Caco-2 (cell line): ENCODE measurements around the gene ADGRF5. TPM values are rescaled to one million over a fixed set of nuclear protein-coding genes. Genes with fewer than 3 reads are reported as not detected.

Source experiments
- BruUV-seq: library from RNA; stranded (reverse); fragments of 400-500 nt; replicated peaks from 2 replicates; lab custom pipeline; 2021; lab: Mats Ljungman, UMichigan
- CTCF ChIA-PET: fragments of 300-600 bp; sonication (Branson Sonifier 250); formaldehyde crosslinking; loops from one replicate; lab custom pipeline; 2022; ENCODE audit warnings: antibody characterized with exemption; lab: Charles Lee
- POLR2A ChIA-PET: fragments of 300-600 bp; sonication (Branson Sonifier 250); formaldehyde crosslinking; loops from one replicate; lab custom pipeline; 2022; ENCODE audit warnings: antibody characterized with exemption; lab: Charles Lee
- DNase-seq, 2 experiments: peaks; one replicate each; pipeline versions ENCODE4 v3.0.0 to v3.0.0-alpha.2; 2020 to 2022
- H3K27me3 ChIP-seq: replicated peaks from 2 replicates; pipeline ENCODE4 v1.6.0; 2011; ENCODE audit warnings: low read length; ENCODE audit not compliant: control insufficient read depth, insufficient read depth
- H3K36me3 ChIP-seq: 2 replicates; pipeline ENCODE4 v1.5.1; 2011; ENCODE audit warnings: low read length; ENCODE audit not compliant: control insufficient read depth, insufficient read depth
- H3K4me1 ChIP-seq: fragments of 250-450 bp; sonication (Bioruptor Pico); 2 replicates; pipeline ENCODE4 v1.5.1; 2020; ENCODE audit warnings: mild to moderate bottlenecking
- H3K4me3 ChIP-seq: 2 replicates; pipeline ENCODE4 v1.5.1; 2011; ENCODE audit warnings: low read depth, mild to moderate bottlenecking, control low read depth, low read length
- H3K9me3 ChIP-seq: fragments of 250-450 bp; sonication (Bioruptor Pico); 2 replicates; pipeline ENCODE4 v1.5.1; 2020; ENCODE audit warnings: mild to moderate bottlenecking, moderate library complexity
- H3K27ac Mint-ChIP-seq: one replicate; pipeline ENCODE4 v1.8.0; 2022; ENCODE audit warnings: mixed read lengths; ENCODE audit not compliant: unreplicated experiment
- H3K27me3 Mint-ChIP-seq: one replicate; pipeline ENCODE4 v1.8.0; 2022; ENCODE audit warnings: mixed read lengths; ENCODE audit not compliant: insufficient read depth, unreplicated experiment
- H3K36me3 Mint-ChIP-seq: one replicate; pipeline ENCODE4 v1.8.0; 2022; ENCODE audit warnings: mild to moderate bottlenecking, mixed read lengths; ENCODE audit not compliant: insufficient read depth, unreplicated experiment
- H3K4me1 Mint-ChIP-seq: one replicate; pipeline ENCODE4 v1.8.0; 2022; ENCODE audit warnings: low read depth, mixed read lengths; ENCODE audit not compliant: unreplicated experiment
- H3K4me3 Mint-ChIP-seq: one replicate; pipeline ENCODE4 v1.8.0; 2022; ENCODE audit warnings: mild to moderate bottlenecking, moderate library complexity, mixed read lengths; ENCODE audit not compliant: unreplicated experiment
- H3K9me3 Mint-ChIP-seq: one replicate; pipeline ENCODE4 v1.8.0; 2022; ENCODE audit warnings: mixed read lengths; ENCODE audit not compliant: unreplicated experiment
- intact Hi-C: fragments of 100-400 bp; cut with micrococcal nuclease; formaldehyde crosslinking; loops from one replicate; pipeline ENCODE4 v1.10.0; 2022; ENCODE audit not compliant: unreplicated experiment
- total RNA-seq: library from RNA; stranded (reverse); gene quantifications from 2 replicates; pipeline ENCODE4 v1.2.3, GENCODE V29; 2022
- TF ChIP-seq, protein P1 (sequence below), 2 experiments: fragments of 200-600 bp in 1 of 2; IDR thresholded peaks; 1 replicate in 1 of 2; 2 replicates in 1 of 2; pipeline versions ENCODE4 v1.5.1 to v1.8.0; 2011 to 2022; ENCODE audit warnings: antibody characterized with exemption in 1 of 2, control low read depth in 1 of 2, inconsistent platforms in 1 of 2, low read depth in 1 of 2, low read length in 1 of 2, mild to moderate bottlenecking in 1 of 2, moderate library complexity in 1 of 2; ENCODE audit not compliant: insufficient read depth in 1 of 2, severe bottlenecking in 1 of 2, unreplicated experiment in 1 of 2

Gene ADGRF5
- total RNA-seq, 1 experiment from 2014 or later = not detected

DNA sequence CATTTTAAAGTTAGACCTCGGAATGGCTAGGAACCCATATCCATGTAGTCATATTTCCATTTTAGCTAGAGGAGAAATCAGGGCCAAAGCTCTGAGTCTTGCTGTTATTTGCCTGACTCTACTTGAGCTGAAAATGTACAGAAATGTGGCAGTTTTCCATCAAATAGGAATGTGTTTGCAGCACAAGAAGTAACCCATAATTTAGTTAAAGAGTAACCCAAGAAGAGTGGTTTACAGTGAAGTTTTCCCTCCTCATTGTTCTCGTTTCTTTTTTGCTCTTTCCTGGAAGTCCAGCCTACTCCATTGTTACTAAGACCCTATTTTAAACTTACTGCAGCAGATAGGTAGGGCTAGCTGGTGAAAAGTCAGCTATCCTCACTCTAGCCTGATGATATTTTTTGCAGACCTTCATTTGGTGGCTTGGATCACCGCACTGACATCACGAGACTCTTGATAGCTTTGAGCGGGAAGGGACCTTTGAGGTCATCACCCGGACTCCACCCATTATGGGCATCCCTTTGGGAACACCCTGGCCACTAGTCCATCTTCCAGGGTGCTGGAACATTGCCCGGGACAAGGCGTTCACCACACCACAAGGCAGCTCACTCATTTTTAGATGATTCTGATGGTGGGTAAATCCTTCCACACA lies 28.0 kb upstream of the ADGRF5 start:
- H3K36me3 ChIP-seq = no peaks in the 10 kb centered on the region

GRCh38 chr6:46948699-46949098 lies 27.0 kb upstream of the ADGRF5 start:
- H3K27me3 ChIP-seq = no peaks in the 10 kb centered on the region
- no peak overlapping the region for H3K4me3 ChIP-seq
- H3K27me3 Mint-ChIP-seq = peaks cover 8% of the 10 kb centered on the region
- POLR2A ChIA-PET = no interaction called here
- TF ChIP-seq, protein P1, sequence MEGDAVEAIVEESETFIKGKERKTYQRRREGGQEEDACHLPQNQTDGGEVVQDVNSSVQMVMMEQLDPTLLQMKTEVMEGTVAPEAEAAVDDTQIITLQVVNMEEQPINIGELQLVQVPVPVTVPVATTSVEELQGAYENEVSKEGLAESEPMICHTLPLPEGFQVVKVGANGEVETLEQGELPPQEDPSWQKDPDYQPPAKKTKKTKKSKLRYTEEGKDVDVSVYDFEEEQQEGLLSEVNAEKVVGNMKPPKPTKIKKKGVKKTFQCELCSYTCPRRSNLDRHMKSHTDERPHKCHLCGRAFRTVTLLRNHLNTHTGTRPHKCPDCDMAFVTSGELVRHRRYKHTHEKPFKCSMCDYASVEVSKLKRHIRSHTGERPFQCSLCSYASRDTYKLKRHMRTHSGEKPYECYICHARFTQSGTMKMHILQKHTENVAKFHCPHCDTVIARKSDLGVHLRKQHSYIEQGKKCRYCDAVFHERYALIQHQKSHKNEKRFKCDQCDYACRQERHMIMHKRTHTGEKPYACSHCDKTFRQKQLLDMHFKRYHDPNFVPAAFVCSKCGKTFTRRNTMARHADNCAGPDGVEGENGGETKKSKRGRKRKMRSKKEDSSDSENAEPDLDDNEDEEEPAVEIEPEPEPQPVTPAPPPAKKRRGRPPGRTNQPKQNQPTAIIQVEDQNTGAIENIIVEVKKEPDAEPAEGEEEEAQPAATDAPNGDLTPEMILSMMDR (IDR thresholded peaks at IDR 0.05; ENCODE audit: insufficient read depth in 1 of 2, low read depth in 1 of 2, low read length in 1 of 2, severe bottlenecking in 1 of 2, unreplicated experiment in 1 of 2) = no peak
- H3K9me3 ChIP-seq = no peaks in the 10 kb centered on the region
- no peak overlapping the region for H3K4me3 Mint-ChIP-seq
- H3K27ac Mint-ChIP-seq = no peak overlapping the region
- no peaks in the 10 kb centered on the region for H3K4me1 Mint-ChIP-seq
- CTCF ChIA-PET = no interaction called here
- H3K36me3 Mint-ChIP-seq = no peaks in the 10 kb centered on the region
- BruUV-seq = no TSS peak
- H3K36me3 ChIP-seq = no peaks in the 10 kb centered on the region
- DNase-seq = no peak
- H3K9me3 Mint-ChIP-seq = no peaks in the 10 kb centered on the region
- H3K4me1 ChIP-seq = peaks cover 5% of the 10 kb centered on the region; the same call in 1 of the 2 replicates
- intact Hi-C loops = no loop called here

More for the DNA sequence above, 28.0 kb upstream of the ADGRF5 start:
- no peaks in the 10 kb centered on the region for H3K9me3 Mint-ChIP-seq
- Histone ChIP-seq H3K9me3 (no peaks in the 10 kb centered on the region), H3K27me3 (no peaks in the 10 kb centered on the region), H3K4me1 (peaks cover 5% of the 10 kb centered on the region; the same call in 1 of the 2 replicates), H3K4me3 (no peak overlapping the region)
- H3K36me3 Mint-ChIP-seq = no peaks in the 10 kb centered on the region
- ChIA-PET POLR2A (no interaction called here), CTCF (no interaction called here)
- H3K4me3 Mint-ChIP-seq = no peak overlapping the region
- H3K4me1 Mint-ChIP-seq = no peaks in the 10 kb centered on the region
- H3K27ac Mint-ChIP-seq = no peak overlapping the region
- TF ChIP-seq, protein P1 (IDR thresholded peaks at IDR 0.05; ENCODE audit: insufficient read depth in 1 of 2, low read depth in 1 of 2, low read length in 1 of 2, severe bottlenecking in 1 of 2, unreplicated experiment in 1 of 2) = no peak
- H3K27me3 Mint-ChIP-seq = peaks cover 8% of the 10 kb centered on the region
- intact Hi-C loops = no loop called here
- no peak for DNase-seq
- no TSS peak for BruUV-seq

GRCh38 chr6:46947497-46947896 lies 25.8 kb upstream of the ADGRF5 start:
- Mint-ChIP-seq H3K27me3 (peaks cover 5% of the 10 kb centered on the region), H3K4me1 (no peaks in the 10 kb centered on the region), H3K4me3 (no peak overlapping the region), H3K36me3 (no peaks in the 10 kb centered on the region), H3K9me3 (no peaks in the 10 kb centered on the region), H3K27ac (no peak overlapping the region)
- ChIA-PET POLR2A (no interaction called here), CTCF (no interaction called here)
- no peaks in the 10 kb centered on the region for H3K36me3 ChIP-seq
- peaks cover 5% of the 10 kb centered on the region; the same call in 1 of the 2 replicates for H3K4me1 ChIP-seq
- TF ChIP-seq, protein P1 (IDR thresholded peaks at IDR 0.05; ENCODE audit: insufficient read depth in 1 of 2, low read depth in 1 of 2, low read length in 1 of 2, severe bottlenecking in 1 of 2, unreplicated experiment in 1 of 2) = no peak
- intact Hi-C loops = no loop called here
- H3K9me3 ChIP-seq = no peaks in the 10 kb centered on the region
- no peak overlapping the region for H3K4me3 ChIP-seq
- H3K27me3 ChIP-seq = no peaks in the 10 kb centered on the region
- no TSS peak for BruUV-seq
- DNase-seq = no peak
